Measurements from ENCODE around the gene CDC42BPA. TPM values are rescaled to one million over a fixed set of nuclear protein-coding genes. Genes with fewer than 3 reads are reported as not detected.

CDC42BPA gene
- polyA plus RNA-seq, 1 of the 3 experiments (the other 2 are of a cell fraction): 6.8 TPM

DNA sequence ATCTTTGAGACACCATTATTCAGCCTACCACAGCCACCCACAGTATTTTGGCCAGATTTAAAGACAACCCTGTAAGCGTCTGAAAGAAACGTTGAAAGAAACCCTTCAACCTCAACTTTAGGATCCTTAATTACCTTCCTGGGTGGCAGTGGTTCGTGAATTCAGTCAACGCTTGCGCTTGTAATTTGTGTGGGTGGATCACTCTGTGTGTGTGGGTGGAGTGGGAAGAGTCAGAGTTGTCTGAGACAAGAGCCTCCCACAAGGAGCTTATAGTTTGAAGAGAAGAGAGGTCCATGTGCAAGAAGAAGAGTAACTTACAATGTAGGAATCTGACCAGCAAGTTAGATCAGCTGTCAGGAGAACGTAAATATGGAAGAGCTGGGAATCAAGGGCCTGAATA is 369.8 kb downstream of the CDC42BPA start:
- Histone ChIP-seq H3K27me3 (ENCODE audit: insufficient read depth) (no peaks in the 10 kb centered on the region), H3K36me3 (replicated peaks in 1 of 2; ENCODE audit: control insufficient read depth in 1 of 2, insufficient read depth in 2 of 2, low read length in 1 of 2) (no peaks in the 10 kb centered on the region), H3K9me3 (no peaks in the 10 kb centered on the region), H2AFZ (ENCODE audit: low read depth) (no peak overlapping the region), H3K79me2 (ENCODE audit: insufficient read depth) (no peaks in the 10 kb centered on the region), H3F3A (replicated peaks; ENCODE audit: insufficient read depth) (no peaks in the 10 kb centered on the region), H4K20me1 (ENCODE audit: insufficient read depth) (no peaks in the 10 kb centered on the region), H3K9me2 (no peaks in the 10 kb centered on the region), H3K4me1 (ENCODE audit: control insufficient read depth in 1 of 2, insufficient read depth in 2 of 2, low read depth in 1 of 2, low read length in 1 of 2) (peaks cover 0 to 16% of the 10 kb centered on the region in 2 experiments; a peak in 1 of 4 replicates), H3K27ac (ENCODE audit: low read depth in 2 of 2, low read length in 1 of 2) (no peak overlapping the region), H3K9ac (no peak overlapping the region), H3K4me2 (no peak overlapping the region), H3K4me3 (ENCODE audit: low read depth in 2 of 2, low read length in 1 of 2) (no peak overlapping the region)
- ChIA-PET CTCF (no interaction called here), POLR2A (no interaction called here)
- TF ChIP-seq, protein P1, sequence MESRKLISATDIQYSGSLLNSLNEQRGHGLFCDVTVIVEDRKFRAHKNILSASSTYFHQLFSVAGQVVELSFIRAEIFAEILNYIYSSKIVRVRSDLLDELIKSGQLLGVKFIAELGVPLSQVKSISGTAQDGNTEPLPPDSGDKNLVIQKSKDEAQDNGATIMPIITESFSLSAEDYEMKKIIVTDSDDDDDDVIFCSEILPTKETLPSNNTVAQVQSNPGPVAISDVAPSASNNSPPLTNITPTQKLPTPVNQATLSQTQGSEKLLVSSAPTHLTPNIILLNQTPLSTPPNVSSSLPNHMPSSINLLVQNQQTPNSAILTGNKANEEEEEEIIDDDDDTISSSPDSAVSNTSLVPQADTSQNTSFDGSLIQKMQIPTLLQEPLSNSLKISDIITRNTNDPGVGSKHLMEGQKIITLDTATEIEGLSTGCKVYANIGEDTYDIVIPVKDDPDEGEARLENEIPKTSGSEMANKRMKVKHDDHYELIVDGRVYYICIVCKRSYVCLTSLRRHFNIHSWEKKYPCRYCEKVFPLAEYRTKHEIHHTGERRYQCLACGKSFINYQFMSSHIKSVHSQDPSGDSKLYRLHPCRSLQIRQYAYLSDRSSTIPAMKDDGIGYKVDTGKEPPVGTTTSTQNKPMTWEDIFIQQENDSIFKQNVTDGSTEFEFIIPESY (IDR thresholded peaks at IDR 0.05; ENCODE audit: borderline replicate concordance, low read depth): no peak
- WGBS (ENCODE audit: low lambda C conversion rate): 93% methylated on average over 6 of the region's 6 CpGs
- no peak for DNase-seq

DNA sequence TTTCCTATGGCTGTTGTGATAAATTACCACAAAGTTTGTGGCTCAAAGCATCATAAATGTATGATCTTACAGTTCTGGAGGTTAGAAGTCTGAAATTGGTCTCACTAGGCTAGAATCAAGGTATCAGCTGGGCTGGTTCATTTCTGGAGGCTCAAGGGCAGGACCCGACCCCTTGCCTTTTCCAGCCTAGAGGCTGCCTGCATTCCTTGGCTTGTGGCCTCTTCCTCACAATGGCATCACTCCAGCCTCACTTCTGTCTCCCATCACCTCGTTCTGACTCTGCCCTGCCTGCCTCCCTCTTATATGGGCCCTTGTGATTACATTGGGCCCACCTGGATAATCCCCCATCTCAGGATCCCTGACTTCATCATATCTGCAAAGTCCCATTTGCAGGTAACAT is 370.2 kb downstream of the CDC42BPA start:
- CTCF ChIA-PET: no interaction called here

More for the DNA sequence above, 370.2 kb downstream of the CDC42BPA start:
- no peaks in the 10 kb centered on the region for H4K20me1 ChIP-seq (ENCODE audit: insufficient read depth)
- no peak overlapping the region for H2AFZ ChIP-seq (ENCODE audit: low read depth)
- no peak overlapping the region for H3K4me2 ChIP-seq
- no peak overlapping the region for H3K27ac ChIP-seq (ENCODE audit: low read depth in 2 of 2, low read length in 1 of 2)
- H3K36me3 ChIP-seq (replicated peaks in 1 of 2; ENCODE audit: control insufficient read depth in 1 of 2, insufficient read depth in 2 of 2, low read length in 1 of 2): no peaks in the 10 kb centered on the region
- no peaks in the 10 kb centered on the region for H3F3A ChIP-seq (replicated peaks; ENCODE audit: insufficient read depth)
- no peaks in the 10 kb centered on the region for H3K27me3 ChIP-seq (ENCODE audit: insufficient read depth)
- TF ChIP-seq ELF1 (IDR thresholded peaks at IDR 0.05) (no peak), GABPA (IDR thresholded peaks at IDR 0.05; ENCODE audit: low read depth) (no peak), GATA2 (CRISPR knock-in tag; IDR thresholded peaks at IDR 0.05) (no peak), SMC3 (IDR thresholded peaks at IDR 0.05; ENCODE audit: low read depth, low read length) (no peak), SIN3A (IDR thresholded peaks at IDR 0.05; ENCODE audit: borderline replicate concordance, low read depth, low read length) (no peak), RAD21 (IDR thresholded peaks at IDR 0.05; ENCODE audit: low read length) (no peak), POLR2AphosphoS5 (IDR thresholded peaks at IDR 0.05; ENCODE audit: low read depth, low read length) (no peak), RCOR1 (IDR thresholded peaks at IDR 0.05; ENCODE audit: low read length) (no peak)
- TF ChIP-seq, protein P2, sequence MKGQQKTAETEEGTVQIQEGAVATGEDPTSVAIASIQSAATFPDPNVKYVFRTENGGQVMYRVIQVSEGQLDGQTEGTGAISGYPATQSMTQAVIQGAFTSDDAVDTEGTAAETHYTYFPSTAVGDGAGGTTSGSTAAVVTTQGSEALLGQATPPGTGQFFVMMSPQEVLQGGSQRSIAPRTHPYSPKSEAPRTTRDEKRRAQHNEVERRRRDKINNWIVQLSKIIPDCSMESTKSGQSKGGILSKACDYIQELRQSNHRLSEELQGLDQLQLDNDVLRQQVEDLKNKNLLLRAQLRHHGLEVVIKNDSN (IDR thresholded peaks at IDR 0.05; ENCODE audit: borderline replicate concordance, low read depth): no peak
- TF ChIP-seq, protein P3, sequence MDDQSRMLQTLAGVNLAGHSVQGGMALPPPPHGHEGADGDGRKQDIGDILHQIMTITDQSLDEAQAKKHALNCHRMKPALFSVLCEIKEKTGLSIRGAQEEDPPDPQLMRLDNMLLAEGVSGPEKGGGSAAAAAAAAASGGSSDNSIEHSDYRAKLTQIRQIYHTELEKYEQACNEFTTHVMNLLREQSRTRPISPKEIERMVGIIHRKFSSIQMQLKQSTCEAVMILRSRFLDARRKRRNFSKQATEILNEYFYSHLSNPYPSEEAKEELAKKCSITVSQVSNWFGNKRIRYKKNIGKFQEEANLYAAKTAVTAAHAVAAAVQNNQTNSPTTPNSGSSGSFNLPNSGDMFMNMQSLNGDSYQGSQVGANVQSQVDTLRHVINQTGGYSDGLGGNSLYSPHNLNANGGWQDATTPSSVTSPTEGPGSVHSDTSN (IDR thresholded peaks at IDR 0.05): no peak
- TF ChIP-seq, protein P4, sequence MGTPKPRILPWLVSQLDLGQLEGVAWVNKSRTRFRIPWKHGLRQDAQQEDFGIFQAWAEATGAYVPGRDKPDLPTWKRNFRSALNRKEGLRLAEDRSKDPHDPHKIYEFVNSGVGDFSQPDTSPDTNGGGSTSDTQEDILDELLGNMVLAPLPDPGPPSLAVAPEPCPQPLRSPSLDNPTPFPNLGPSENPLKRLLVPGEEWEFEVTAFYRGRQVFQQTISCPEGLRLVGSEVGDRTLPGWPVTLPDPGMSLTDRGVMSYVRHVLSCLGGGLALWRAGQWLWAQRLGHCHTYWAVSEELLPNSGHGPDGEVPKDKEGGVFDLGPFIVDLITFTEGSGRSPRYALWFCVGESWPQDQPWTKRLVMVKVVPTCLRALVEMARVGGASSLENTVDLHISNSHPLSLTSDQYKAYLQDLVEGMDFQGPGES (IDR thresholded peaks at IDR 0.05; ENCODE audit: low read depth, low read length): no peak
- TF ChIP-seq, protein P5, sequence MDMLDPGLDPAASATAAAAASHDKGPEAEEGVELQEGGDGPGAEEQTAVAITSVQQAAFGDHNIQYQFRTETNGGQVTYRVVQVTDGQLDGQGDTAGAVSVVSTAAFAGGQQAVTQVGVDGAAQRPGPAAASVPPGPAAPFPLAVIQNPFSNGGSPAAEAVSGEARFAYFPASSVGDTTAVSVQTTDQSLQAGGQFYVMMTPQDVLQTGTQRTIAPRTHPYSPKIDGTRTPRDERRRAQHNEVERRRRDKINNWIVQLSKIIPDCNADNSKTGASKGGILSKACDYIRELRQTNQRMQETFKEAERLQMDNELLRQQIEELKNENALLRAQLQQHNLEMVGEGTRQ (IDR thresholded peaks at IDR 0.05; ENCODE audit: borderline replicate concordance, low read depth, low read length): no peak
- H3K4me1 ChIP-seq (ENCODE audit: control insufficient read depth in 1 of 2, insufficient read depth in 2 of 2, low read depth in 1 of 2, low read length in 1 of 2): peaks cover 0 to 16% of the 10 kb centered on the region in 2 experiments; a peak in 1 of 4 replicates
- no peaks in the 10 kb centered on the region for H3K79me2 ChIP-seq (ENCODE audit: insufficient read depth)
- 47% methylated on average over 2 of the region's 2 CpGs for WGBS (ENCODE audit: low lambda C conversion rate)
- POLR2A ChIA-PET: no interaction called here
- no peak overlapping the region for H3K4me3 ChIP-seq (ENCODE audit: low read depth in 2 of 2, low read length in 1 of 2)
- no peaks in the 10 kb centered on the region for H3K9me3 ChIP-seq
- H3K9me2 ChIP-seq: no peaks in the 10 kb centered on the region
- no peak overlapping the region for H3K9ac ChIP-seq
- DNase-seq: no peak
